T1000 (cell line): ENCODE results near the gene ATG4C.

Experiments used
- DNase-seq: peaks from one replicate; lab custom pipeline; 2025; ENCODE audit warnings: mixed read lengths; lab: John Stamatoyannopoulos, UW

The ATG4C gene

DNA sequence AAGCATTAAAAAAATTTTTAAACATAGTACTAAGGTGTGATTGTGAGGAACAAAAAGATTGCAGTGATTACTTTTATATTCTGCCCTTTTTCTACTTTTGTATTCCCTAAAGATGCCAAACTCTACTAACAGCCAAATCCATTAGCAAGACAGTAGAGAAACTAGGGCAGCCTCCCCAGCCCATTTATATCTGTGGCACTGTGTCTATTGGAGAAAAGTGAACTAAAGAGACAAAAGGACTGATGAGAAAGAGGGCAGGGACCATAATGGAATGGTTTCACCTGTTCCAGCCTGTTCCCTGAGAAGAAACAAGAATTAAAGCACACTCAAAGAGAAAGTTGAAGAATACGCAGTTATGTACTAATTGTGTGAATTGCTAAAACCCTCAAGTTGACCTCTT is 56.6 kb downstream of the ATG4C start:
- DNase-seq: no peak

DNA sequence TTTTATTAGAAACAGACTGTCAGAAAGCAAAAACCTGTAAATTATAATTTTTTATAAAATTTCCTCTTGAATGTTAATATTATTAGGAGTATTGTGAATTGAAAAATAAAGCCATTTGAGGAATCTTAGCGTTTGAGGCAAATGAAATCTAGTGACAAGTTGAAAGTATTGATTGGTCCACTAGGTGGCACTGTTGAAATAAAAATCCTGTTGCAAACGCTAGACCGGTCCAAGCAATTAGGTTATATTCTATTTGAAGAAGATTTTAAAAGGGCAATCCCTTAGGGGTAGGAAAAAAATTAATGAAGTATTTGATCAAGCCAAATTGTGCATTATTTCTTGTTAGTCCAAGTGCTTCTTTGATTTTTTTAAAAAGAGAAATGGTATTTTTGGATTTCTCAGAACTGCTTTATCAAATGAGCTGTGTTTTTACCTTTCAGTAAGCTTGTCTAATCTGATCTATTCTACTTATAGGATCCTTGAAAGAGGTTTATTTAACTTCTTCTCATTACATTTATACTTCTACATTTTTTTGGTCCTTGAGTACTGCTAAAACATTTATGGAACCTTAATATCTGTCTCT is 57.7 kb downstream of the ATG4C start:
- DNase-seq: no peak

DNA sequence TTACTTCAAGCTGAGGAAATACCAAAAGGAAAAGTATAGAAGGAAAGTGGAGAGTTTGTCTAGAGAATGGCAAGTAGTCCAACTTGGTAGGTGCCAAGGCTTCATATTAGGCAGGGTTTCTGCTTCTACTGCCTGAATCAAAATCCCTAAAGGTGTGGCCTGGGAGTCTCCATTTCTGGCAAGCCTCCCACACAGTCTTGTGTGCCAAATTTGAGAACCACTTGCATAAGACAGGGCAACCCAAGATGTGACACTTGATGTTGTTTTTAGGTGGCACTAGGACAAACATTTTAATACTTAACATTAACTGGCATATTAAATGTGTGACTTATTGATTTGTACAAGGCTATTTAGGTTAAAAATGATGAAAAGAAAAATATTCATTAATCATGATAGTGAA is 60.1 kb downstream of the ATG4C start:
- no peak for DNase-seq

DNA sequence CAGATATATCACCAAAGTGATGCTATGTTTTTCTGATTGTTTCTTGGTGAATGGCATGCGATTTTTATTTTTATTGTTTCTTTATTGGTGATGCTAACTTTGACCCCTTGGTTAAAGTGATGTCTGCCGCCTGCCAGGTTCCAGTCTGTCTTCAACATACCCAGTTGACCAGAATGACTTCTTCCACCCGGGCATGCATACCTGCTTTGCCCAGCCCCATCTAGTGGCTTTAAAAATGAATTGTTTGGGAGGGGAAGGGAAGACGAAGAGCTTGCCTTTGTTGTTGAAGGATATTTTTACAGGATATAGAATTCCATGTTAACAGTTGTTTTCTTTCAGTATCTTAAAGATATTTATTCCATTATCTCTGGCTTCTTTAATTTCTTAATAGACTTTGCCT is 65.1 kb downstream of the ATG4C start:
- no peak for DNase-seq

- DNase-seq: no peak
These were observed 68.3 kb downstream of the ATG4C start for GRCh38 chr1:62852253-62852652.

- no peak for DNase-seq
These were observed 73.0 kb downstream of the ATG4C start for GRCh38 chr1:62856960-62857359.

DNA sequence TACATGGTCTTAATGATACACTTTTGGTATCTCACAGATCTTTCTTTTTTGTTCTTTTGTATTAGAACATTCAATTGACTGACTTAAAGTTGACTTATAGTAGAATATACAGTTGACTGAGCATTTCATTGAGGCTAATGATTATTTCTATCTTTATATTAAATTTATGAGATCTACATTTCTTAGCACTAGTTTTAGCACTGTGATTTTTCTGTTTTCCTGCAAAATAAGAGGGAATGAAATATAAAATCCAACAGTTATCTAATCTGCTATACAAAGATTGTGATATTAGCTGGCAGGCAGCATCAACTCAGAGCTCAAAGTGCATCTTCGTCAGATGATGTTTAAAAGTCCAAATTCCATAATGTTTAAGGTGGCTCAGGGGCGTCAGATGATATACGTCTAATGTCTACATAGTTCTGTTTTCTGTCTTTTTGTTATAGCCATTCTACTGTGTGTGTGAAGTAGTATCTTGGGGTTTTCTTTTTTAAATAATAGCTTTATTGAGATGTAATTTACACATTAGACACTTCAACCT is 85.4 kb downstream of the ATG4C start:
- DNase-seq: no peak

DNA sequence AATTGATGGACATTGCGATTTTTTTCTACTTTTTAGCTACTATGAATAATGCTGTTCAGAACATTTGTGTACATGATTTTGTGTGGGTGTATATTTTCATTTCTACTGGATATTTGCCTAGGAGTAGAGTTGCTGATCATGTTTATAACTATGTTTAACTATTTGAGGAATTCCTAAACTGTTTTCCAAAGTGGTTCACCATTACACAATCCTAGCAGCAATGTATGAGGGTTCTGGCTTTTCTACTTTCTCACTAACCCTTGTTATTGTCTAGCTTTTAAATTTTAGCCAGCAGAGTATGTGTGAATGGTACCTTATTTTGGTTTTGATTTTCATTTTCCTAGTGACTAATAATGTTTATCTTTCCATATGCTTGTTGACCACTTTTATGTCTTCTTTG is 86.2 kb downstream of the ATG4C start:
- no peak for DNase-seq

GRCh38 chr1:62875676-62876075 is 91.7 kb downstream of the ATG4C start:
- no peak for DNase-seq

DNA sequence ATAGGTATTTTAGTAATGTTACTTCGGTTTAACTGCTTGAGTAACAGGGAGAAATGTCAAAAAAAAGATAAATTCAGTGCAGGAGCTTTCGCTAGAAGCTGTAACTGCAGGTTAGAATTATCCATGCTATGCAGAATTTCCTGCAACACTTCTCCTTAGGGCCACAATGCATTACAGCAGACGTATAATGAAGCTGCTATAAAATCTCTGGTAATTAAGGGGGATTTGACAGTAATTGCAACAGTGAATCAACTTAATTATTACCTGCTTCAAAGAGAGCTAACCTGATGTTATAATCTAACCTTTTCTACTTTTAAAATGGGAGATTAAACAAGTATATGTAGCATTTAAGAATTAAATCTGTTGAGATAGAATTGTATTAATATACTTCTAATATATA is 92.6 kb downstream of the ATG4C start:
- DNase-seq: no peak

- DNase-seq: no peak
These were observed 93.6 kb downstream of the ATG4C start for GRCh38 chr1:62877579-62877978.

DNA sequence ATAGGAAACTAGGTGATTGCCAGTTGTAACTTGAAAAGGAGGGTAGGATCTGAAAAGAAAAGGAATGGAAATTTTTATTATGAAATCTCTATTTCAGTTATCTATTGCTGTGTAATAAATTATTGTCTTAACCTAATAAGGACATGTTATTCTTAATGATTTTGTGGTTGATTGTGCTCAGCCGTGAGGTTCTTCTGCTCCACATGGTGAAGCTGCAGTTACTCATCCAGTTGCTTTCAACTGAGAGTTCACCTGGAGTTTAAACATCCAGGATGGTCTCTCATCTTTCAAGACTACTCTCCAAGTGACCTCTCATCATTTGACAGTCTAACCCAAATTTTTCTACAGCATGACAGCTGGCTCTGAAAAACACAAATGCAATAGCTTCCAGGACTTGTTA is 96.0 kb downstream of the ATG4C start:
- no peak for DNase-seq

DNA sequence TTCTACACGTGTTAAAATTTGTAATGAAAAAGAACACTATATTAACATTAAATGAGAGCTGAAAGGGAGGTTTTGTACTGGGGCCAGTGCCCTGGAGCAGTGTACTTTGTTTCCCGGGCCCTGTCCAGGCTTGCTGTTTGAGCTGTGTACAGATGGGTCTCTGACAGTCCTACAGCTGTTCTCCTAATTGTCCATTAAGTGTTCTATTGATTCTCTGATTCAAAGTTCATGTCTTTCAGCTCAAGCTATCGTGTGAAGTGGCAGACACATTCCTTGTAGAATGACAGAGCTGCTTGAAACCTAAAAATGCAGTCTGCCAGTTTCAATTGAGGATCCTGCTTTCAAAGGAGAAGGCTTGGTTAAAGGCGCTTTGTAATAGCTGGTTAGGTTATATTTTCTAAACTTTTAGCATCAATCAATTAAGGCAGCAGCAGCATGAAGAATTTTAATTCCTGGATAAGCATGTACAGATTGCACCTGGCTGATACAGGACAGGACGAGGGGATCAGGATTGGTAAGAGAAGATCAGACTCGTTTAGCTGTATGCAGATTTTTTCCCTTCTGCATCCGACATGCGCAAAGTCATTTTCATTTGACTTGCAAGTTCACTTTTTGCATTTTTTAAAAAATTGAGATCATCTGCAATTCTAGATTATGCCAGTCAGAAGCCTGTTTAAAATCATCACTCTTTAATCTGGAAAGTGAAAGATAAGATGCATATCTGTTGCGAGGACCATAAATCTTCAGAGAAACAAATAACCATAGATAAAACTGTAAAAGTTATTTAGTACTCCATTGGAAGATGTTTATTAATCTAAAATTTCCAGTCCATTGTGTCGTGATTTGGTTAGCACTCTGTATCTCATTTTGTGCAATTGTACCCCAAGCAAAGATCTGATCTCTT is 98.5 kb downstream of the ATG4C start:
- no peak for DNase-seq

DNA sequence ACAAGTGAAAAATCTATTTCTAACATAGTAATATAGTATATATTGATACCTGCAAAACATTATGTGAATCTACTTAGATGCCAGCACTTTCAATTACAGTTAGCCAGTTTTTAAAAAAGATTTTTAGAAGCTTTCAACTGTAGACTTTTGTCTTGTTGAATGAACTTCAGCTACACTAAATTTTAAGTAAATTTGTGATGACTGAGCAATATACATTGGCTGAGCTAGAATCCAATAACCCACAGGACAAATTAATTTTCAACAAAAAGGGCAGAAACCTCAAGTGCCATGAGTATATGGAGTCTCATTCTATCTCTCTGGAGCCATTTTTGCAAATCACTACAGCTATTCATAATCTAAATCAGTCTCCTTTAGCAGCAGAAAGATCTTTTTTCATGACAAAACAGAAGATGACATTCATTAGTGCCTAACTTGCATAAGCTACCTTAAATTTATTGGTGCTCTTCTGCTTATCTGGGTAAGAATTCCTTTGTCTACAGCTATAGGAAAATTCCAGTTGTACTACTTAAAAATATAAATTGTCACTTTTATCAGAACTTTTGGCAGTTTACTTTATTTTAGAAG is 100.3 kb downstream of the ATG4C start:
- DNase-seq: no peak

- DNase-seq: no peak
These were observed 104.0 kb downstream of the ATG4C start for GRCh38 chr1:62887799-62888507.

DNA sequence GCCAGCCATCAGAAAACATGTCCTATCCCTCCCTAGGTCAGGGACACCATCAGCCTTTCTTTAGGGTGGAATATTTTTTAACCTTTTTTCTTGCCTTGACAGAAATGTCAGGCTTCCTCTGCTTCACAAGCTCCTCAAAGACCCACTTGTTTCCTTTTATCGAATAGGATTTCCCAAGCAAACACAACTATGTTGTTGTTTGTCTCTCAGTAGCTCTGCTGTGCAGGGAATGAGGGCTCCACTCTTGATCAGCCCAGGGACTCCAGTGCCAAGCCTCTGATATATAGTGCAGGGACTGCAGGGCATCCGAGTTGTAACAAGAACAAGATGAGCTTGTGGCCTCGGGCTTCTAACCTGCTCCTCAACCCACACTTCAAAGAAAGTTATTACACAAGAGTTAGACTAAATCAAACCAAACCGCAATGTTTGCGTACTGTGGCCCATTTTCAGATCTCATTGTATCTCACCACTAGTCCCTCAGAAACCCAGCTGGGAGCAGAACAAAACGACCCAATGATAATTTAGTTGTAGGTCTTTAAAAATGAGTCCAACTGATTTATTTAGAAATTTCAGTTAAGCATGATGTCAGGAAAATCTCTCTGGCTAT is 108.1 kb downstream of the ATG4C start:
- DNase-seq: no peak

GRCh38 chr1:62897788-62898187 is 113.9 kb downstream of the ATG4C start:
- no peak for DNase-seq

DNA sequence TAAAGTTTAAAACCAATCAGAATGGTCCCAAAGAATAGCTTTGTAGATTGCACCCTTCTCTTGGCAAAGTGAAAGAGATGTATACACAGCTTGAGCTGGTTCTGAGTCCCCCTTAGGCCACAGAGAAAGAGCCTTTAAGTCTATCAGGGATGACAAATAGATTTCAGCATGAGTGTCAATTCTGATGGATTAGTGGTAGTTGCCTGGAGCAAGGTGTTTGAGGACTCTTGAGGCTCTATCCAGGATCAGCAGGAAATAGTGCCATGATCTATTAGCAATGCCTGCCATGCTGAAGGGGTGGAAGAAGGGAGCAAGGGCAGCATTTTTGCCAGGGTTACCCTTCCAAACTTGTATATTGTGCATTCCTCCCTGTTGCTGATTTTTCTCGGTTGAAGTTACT is 116.6 kb downstream of the ATG4C start:
- no peak for DNase-seq

DNA sequence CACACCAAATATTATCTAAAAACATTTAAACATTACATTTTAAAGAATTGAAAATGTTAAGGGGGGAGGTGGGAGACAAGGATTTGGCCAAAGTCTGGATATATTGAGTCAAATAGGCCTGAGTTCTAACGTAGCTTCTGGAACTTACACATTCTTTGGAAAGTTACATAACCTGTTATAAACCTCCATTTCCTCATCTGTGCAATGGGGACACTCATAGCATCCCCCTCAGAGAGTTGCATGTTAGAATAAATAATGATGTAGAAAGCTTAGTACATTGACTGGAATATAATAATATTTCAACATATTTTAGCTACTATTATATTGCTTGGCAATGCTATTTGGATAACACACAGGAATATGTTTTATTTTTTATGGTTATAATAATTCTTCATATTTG is 117.7 kb downstream of the ATG4C start:
- DNase-seq: no peak

DNA sequence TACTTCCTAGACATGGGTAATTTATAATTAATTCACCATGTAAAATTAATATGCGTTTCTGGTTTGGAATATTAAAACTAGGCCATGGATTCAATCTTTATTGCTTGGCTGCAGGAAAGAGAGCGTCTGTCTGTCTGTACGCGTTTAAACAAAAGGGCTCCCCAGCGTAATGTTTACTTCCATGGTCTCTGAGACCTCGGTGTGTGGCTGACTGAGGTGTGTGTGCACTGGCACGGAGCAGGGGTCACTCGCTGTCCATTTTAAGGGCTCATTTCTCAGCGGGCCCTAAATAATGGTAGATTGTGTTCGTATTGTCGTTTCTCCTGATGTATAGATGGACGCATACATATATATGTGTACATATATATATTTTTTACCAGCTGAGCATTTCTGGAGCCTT is 119.6 kb downstream of the ATG4C start:
- no peak for DNase-seq

- no peak for DNase-seq
These were observed 120.3 kb downstream of the ATG4C start for GRCh38 chr1:62903982-62904855.
